ENCODE measurements around the gene SLC7A5.

- TF ChIP-seq TAF1 (IDR thresholded peaks at IDR 0.05; ENCODE audit: borderline replicate concordance, insufficient read depth, low read length), result no peak
- no peak for TF ChIP-seq POLR2AphosphoS5 (IDR thresholded peaks at IDR 0.05; ENCODE audit: low read depth, low read length)
- TF ChIP-seq SIN3A (IDR thresholded peaks at IDR 0.05; ENCODE audit: borderline replicate concordance, insufficient read depth, low read length), result no peak
Observed at GRCh38 chr16:87809150-87809902, 60.0 kb downstream of the SLC7A5 start.

Data from PFSK-1 (cell line).